ENCODE data around the gene LRIT2. TPM values are rescaled to one million over a fixed set of nuclear protein-coding genes. Genes with fewer than 3 reads are reported as not detected.

The LRIT2 gene
- polyA plus RNA-seq, 3 donors: not detected

GRCh38 chr10:84204122-84204521 lies 21.2 kb downstream of the LRIT2 start:
- Mint-ChIP-seq H3K9me3 (no peaks in the 10 kb centered on the region), H3K36me3 (no peaks in the 10 kb centered on the region), H3K4me1 (no peaks in the 10 kb centered on the region), H3K27me3 (ENCODE audit: low read depth in 3 of 3) (peaks cover 0 to 10% (median 4%) of the 10 kb centered on the region in 3 donors), H3K27ac (no peak overlapping the region), H3K4me3 (no peak overlapping the region)
- H3K36me3 ChIP-seq (replicated peaks in 1 of 2; ENCODE audit: control insufficient read depth in 1 of 2, insufficient read depth in 2 of 2, low read length in 2 of 2): no peaks in the 10 kb centered on the region
- intact Hi-C loops (cut with micrococcal nuclease): loop anchor here in 1 of 2 donors (1.0 kb wide), 1 partner anchor 58 kb away; no protein-coding TSS in a partner anchor
- no peaks in the 10 kb centered on the region for H3K79me2 ChIP-seq (ENCODE audit: insufficient read depth, low read length)
- no peak overlapping the region for H3K9ac ChIP-seq (ENCODE audit: insufficient read depth, low read length, poor library complexity, severe bottlenecking)
- H3K27ac ChIP-seq (ENCODE audit: low read depth in 1 of 2, low read length in 2 of 2): no peak overlapping the region
- TF ChIP-seq CTCF (IDR thresholded peaks at IDR 0.05): peak; percentile 34
- H3K4me2 ChIP-seq (replicated peaks; ENCODE audit: extremely low read depth, low read length, poor library complexity, severe bottlenecking): no peak overlapping the region
- H3K4me3 ChIP-seq (replicated peaks in 1 of 3; ENCODE audit: low read depth in 2 of 3, low read length in 3 of 3): no peak overlapping the region
- H4K20me1 ChIP-seq (ENCODE audit: insufficient read depth, low read length): no peaks in the 10 kb centered on the region
- H3K9me3 ChIP-seq (replicated peaks in 1 of 2; ENCODE audit: control insufficient read depth in 1 of 2, insufficient read depth in 1 of 2, low read length in 2 of 2): no peaks in the 10 kb centered on the region
- no peak overlapping the region for H2AFZ ChIP-seq (ENCODE audit: insufficient read depth, low read depth, low read length, poor library complexity, severe bottlenecking)
- no peaks in the 10 kb centered on the region for H3K27me3 ChIP-seq (ENCODE audit: control insufficient read depth in 2 of 2, insufficient read depth in 2 of 2, low read length in 2 of 2)
- no peak for DNase-seq
- no peaks in the 10 kb centered on the region for H3K4me1 ChIP-seq (ENCODE audit: control insufficient read depth in 1 of 2, insufficient read depth in 2 of 2, low read length in 2 of 2)
- WGBS (ENCODE audit: insufficient coverage): 71% methylated on average over 2 of the region's 4 CpGs

- H3K27ac Mint-ChIP-seq: no peak overlapping the region
- Histone ChIP-seq H3K9me3 (replicated peaks in 1 of 2; ENCODE audit: control insufficient read depth in 1 of 2, insufficient read depth in 1 of 2, low read length in 2 of 2) (no peaks in the 10 kb centered on the region), H3K9ac (ENCODE audit: insufficient read depth, low read length, poor library complexity, severe bottlenecking) (no peak overlapping the region), H3K36me3 (replicated peaks in 1 of 2; ENCODE audit: control insufficient read depth in 1 of 2, insufficient read depth in 2 of 2, low read length in 2 of 2) (no peaks in the 10 kb centered on the region), H3K4me1 (ENCODE audit: control insufficient read depth in 1 of 2, insufficient read depth in 2 of 2, low read length in 2 of 2) (no peaks in the 10 kb centered on the region), H3K4me3 (replicated peaks in 1 of 3; ENCODE audit: low read depth in 2 of 3, low read length in 3 of 3) (no peak overlapping the region), H4K20me1 (ENCODE audit: insufficient read depth, low read length) (no peaks in the 10 kb centered on the region), H3K27me3 (ENCODE audit: control insufficient read depth in 2 of 2, insufficient read depth in 2 of 2, low read length in 2 of 2) (peaks cover 0 to 4% of the 10 kb centered on the region in 2 donors), H3K4me2 (replicated peaks; ENCODE audit: extremely low read depth, low read length, poor library complexity, severe bottlenecking) (no peak overlapping the region), H2AFZ (ENCODE audit: insufficient read depth, low read depth, low read length, poor library complexity, severe bottlenecking) (no peak overlapping the region), H3K79me2 (ENCODE audit: insufficient read depth, low read length) (no peaks in the 10 kb centered on the region), H3K27ac (ENCODE audit: low read depth in 1 of 2, low read length in 2 of 2) (no peak overlapping the region)
- H3K9me3 Mint-ChIP-seq: no peaks in the 10 kb centered on the region
- no peak overlapping the region for H3K4me3 Mint-ChIP-seq
- intact Hi-C loops (cut with micrococcal nuclease): no loop called here
- no peak for TF ChIP-seq CTCF (IDR thresholded peaks at IDR 0.05)
- no peak for DNase-seq
- peaks cover 2 to 7% (median 6%) of the 10 kb centered on the region in 3 donors for H3K27me3 Mint-ChIP-seq (ENCODE audit: low read depth in 3 of 3)
- WGBS (ENCODE audit: insufficient coverage): 87% methylated on average over 4 of the region's 5 CpGs
- no peaks in the 10 kb centered on the region for H3K36me3 Mint-ChIP-seq
- H3K4me1 Mint-ChIP-seq: no peaks in the 10 kb centered on the region
These were observed 23.0 kb downstream of the LRIT2 start for GRCh38 chr10:84202349-84202748.

Measured in CD14-positive monocyte (primary cell).